ENCODE measurements around the gene LRRC2. TPM values are rescaled to one million over a fixed set of nuclear protein-coding genes. Genes with fewer than 3 reads are reported as not detected.
"Not testable (repeated sequence)": the region's sequence is repeated elsewhere in the genome, so short reads cannot be mapped to it uniquely, and the experiment has no call there.

LRRC2 gene
- polyA plus RNA-seq, 3 donors: not detected

DNA sequence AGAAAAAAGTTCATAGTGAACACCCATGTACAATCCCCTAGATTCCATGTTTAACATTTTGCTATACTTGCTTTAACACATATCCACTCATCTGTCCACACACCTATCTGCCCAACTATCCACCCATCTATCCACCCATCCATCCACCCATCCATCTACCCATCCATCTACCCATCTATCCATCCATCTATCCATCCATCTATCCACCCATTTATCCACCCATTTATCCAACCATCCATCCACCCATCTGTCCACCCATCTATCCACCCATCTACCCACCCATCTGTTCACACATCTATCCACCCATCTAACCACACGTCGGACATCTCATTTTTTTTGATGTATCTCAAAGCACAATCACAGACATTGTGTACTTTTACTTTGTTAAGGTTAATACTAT, 42.5 kb downstream of the LRRC2 start:
- intact Hi-C loops (cut with micrococcal nuclease): no loop called here
- TF ChIP-seq, protein P1, sequence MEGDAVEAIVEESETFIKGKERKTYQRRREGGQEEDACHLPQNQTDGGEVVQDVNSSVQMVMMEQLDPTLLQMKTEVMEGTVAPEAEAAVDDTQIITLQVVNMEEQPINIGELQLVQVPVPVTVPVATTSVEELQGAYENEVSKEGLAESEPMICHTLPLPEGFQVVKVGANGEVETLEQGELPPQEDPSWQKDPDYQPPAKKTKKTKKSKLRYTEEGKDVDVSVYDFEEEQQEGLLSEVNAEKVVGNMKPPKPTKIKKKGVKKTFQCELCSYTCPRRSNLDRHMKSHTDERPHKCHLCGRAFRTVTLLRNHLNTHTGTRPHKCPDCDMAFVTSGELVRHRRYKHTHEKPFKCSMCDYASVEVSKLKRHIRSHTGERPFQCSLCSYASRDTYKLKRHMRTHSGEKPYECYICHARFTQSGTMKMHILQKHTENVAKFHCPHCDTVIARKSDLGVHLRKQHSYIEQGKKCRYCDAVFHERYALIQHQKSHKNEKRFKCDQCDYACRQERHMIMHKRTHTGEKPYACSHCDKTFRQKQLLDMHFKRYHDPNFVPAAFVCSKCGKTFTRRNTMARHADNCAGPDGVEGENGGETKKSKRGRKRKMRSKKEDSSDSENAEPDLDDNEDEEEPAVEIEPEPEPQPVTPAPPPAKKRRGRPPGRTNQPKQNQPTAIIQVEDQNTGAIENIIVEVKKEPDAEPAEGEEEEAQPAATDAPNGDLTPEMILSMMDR (IDR thresholded peaks at IDR 0.05): no peak
- H3K27ac Mint-ChIP-seq: no peak overlapping the region
- Histone ChIP-seq H2AFZ (ENCODE audit: insufficient read depth, low read depth, low read length, poor library complexity, severe bottlenecking) (no peak overlapping the region), H3K9ac (ENCODE audit: insufficient read depth, low read length, poor library complexity, severe bottlenecking) (no peak overlapping the region), H4K20me1 (ENCODE audit: insufficient read depth, low read length) (no peaks in the 10 kb centered on the region), H3K79me2 (ENCODE audit: insufficient read depth, low read length) (no peaks in the 10 kb centered on the region), H3K4me3 (replicated peaks in 1 of 3; ENCODE audit: low read depth in 2 of 3, low read length in 3 of 3) (no peak overlapping the region), H3K4me2 (replicated peaks; ENCODE audit: extremely low read depth, low read length, poor library complexity, severe bottlenecking) (no peak overlapping the region), H3K27ac (ENCODE audit: low read depth in 1 of 2, low read length in 2 of 2) (no peak overlapping the region), H3K27me3 (ENCODE audit: control insufficient read depth in 2 of 2, insufficient read depth in 2 of 2, low read length in 2 of 2) (no peaks in the 10 kb centered on the region), H3K36me3 (replicated peaks in 1 of 2; ENCODE audit: control insufficient read depth in 1 of 2, insufficient read depth in 2 of 2, low read length in 2 of 2) (no peaks in the 10 kb centered on the region), H3K4me1 (ENCODE audit: control insufficient read depth in 1 of 2, insufficient read depth in 2 of 2, low read length in 2 of 2) (no peaks in the 10 kb centered on the region), H3K9me3 (replicated peaks in 1 of 2; ENCODE audit: control insufficient read depth in 1 of 2, insufficient read depth in 1 of 2, low read length in 2 of 2) (no peaks in the 10 kb centered on the region)
- peaks cover 2 to 7% (median 2%) of the 10 kb centered on the region in 3 donors for H3K27me3 Mint-ChIP-seq (ENCODE audit: low read depth in 3 of 3)
- H3K36me3 Mint-ChIP-seq: no peaks in the 10 kb centered on the region
- H3K4me1 Mint-ChIP-seq: no peaks in the 10 kb centered on the region
- H3K4me3 Mint-ChIP-seq: no peak overlapping the region
- no CpG with 5 or more reads among the region's 2 CpGs for WGBS (ENCODE audit: insufficient coverage)
- H3K9me3 Mint-ChIP-seq: peaks cover 0 to 3% (median 0%) of the 10 kb centered on the region in 7 donors
- DNase-seq: no peak

DNA sequence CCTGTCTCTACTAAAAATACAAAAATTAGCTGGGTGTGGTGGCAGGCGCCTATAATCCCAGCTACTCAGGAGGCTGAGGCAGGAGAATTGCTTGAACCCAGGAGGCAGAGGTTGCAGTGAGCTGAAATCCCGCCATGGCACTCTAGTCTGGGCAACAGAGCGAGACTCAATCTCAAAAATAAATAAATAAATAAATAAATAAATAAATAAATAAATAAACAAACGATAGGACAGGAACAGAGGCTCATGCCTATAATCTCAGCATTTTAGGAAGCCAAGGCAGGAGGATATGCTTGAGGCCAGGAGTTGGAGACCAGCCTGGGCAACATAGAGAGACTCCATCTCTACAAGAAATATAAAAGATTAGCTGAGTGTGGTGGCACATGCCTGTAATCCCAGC, 43.9 kb downstream of the LRRC2 start:
- DNase-seq; H3K27me3 Mint-ChIP-seq (ENCODE audit: low read depth in 3 of 3); H3K9me3 ChIP-seq (replicated peaks in 1 of 2; ENCODE audit: control insufficient read depth in 1 of 2, insufficient read depth in 1 of 2, low read length in 2 of 2); H3K27ac ChIP-seq (ENCODE audit: low read depth in 1 of 2, low read length in 2 of 2); H3K27me3 ChIP-seq (ENCODE audit: control insufficient read depth in 2 of 2, insufficient read depth in 2 of 2, low read length in 2 of 2); H3K9ac ChIP-seq (ENCODE audit: insufficient read depth, low read length, poor library complexity, severe bottlenecking); H3K4me2 ChIP-seq (replicated peaks; ENCODE audit: extremely low read depth, low read length, poor library complexity, severe bottlenecking); H3K27ac Mint-ChIP-seq; H3K79me2 ChIP-seq (ENCODE audit: insufficient read depth, low read length); H3K9me3 Mint-ChIP-seq; H3K4me3 ChIP-seq (replicated peaks in 1 of 3; ENCODE audit: low read depth in 2 of 3, low read length in 3 of 3); H4K20me1 ChIP-seq (ENCODE audit: insufficient read depth, low read length); H3K36me3 ChIP-seq (replicated peaks in 1 of 2; ENCODE audit: control insufficient read depth in 1 of 2, insufficient read depth in 2 of 2, low read length in 2 of 2); H3K36me3 Mint-ChIP-seq; H3K4me1 Mint-ChIP-seq; H3K4me1 ChIP-seq (ENCODE audit: control insufficient read depth in 1 of 2, insufficient read depth in 2 of 2, low read length in 2 of 2); H3K4me3 Mint-ChIP-seq; intact Hi-C loops (cut with micrococcal nuclease); H2AFZ ChIP-seq (ENCODE audit: insufficient read depth, low read depth, low read length, poor library complexity, severe bottlenecking): not testable (repeated sequence)
- WGBS (ENCODE audit: insufficient coverage): no CpG with 5 or more reads among the region's 4 CpGs

Measured in CD14-positive monocyte (primary cell).